ENCODE measurements around the gene RALY.

RALY gene

GRCh38 chr20:34089175-34089479 is 95.4 kb downstream of the RALY start:
- TF ChIP-seq SPI1 (IDR thresholded peaks at IDR 0.05; ENCODE audit: low read depth, low read length) (no peak), POU2F2 (IDR thresholded peaks at IDR 0.05; ENCODE audit: low read depth, low read length) (no peak), PAX5 (IDR thresholded peaks at IDR 0.05; ENCODE audit: insufficient read depth, low read length, severe bottlenecking) (no peak), POLR2AphosphoS5 (IDR thresholded peaks at IDR 0.05; ENCODE audit: low read depth, low read length) (no peak), POLR2A (IDR thresholded peaks at IDR 0.05; ENCODE audit: low read depth, low read length) (no peak), TAF1 (IDR thresholded peaks at IDR 0.05; ENCODE audit: low read depth, low read length) (no peak)
- DNase-seq (ENCODE audit: insufficient read length, low spot score): no peak
- no peak for FAIRE-seq

DNA sequence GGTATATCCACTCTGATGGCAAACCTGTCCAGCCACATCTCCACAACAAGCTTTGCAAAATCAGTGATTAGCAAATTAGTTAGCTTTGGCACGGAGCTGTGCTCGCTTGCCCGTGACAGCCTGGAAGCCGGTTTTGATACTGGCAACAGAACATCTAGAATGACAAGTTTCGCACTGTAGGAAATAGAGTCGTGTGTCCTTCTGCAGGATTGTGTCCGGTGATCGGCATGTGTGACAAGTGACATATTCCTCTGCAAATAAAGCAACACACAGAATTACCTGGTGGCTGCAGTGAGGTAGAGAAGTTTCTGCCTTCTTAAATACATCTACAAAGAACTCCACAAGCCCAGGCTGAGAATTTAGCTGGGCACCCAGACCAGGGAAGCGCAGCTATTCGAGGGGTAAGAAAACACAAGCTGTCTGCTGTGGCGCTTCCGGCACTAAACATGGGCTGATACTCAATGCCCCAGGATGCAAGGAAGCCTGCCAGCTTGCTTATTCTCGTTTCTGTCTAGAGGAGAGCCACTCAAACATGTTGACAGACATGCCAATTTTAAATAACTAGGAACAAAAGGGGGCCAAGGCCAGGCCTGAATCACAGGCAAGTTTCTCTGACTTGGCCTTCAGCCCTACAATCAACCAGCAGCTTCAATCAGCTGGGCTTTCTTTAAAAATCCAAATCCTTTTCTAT is 96.1 kb downstream of the RALY start:
- DNase-seq (ENCODE audit: insufficient read length, low spot score) (no peak), FAIRE-seq (no peak)
- no peak for TF ChIP-seq POLR2AphosphoS5 (IDR thresholded peaks at IDR 0.05; ENCODE audit: low read depth, low read length)
- no peak for TF ChIP-seq SPI1 (IDR thresholded peaks at IDR 0.05; ENCODE audit: low read depth, low read length)

- FAIRE-seq: no peak
- no peak; the same call in 1 of the 2 replicates for TF ChIP-seq POLR2AphosphoS5 (IDR thresholded peaks at IDR 0.05; ENCODE audit: low read depth, low read length)
- no peak for TF ChIP-seq POU2F2 (IDR thresholded peaks at IDR 0.05; ENCODE audit: low read depth, low read length)
- no peak for TF ChIP-seq PAX5 (IDR thresholded peaks at IDR 0.05; ENCODE audit: insufficient read depth, low read length, severe bottlenecking)
- DNase-seq (ENCODE audit: insufficient read length, low spot score): no peak
Measured at GRCh38 chr20:34090645-34091044, 96.9 kb downstream of the RALY start.

GRCh38 chr20:34091637-34092200 is 98.0 kb downstream of the RALY start:
- DNase-seq (ENCODE audit: insufficient read length, low spot score) (no peak), FAIRE-seq (no peak)
- TF ChIP-seq POU2F2 (IDR thresholded peaks at IDR 0.05; ENCODE audit: low read depth, low read length) (no peak), PAX5 (IDR thresholded peaks at IDR 0.05; ENCODE audit: insufficient read depth, low read length, severe bottlenecking) (no peak)

DNA sequence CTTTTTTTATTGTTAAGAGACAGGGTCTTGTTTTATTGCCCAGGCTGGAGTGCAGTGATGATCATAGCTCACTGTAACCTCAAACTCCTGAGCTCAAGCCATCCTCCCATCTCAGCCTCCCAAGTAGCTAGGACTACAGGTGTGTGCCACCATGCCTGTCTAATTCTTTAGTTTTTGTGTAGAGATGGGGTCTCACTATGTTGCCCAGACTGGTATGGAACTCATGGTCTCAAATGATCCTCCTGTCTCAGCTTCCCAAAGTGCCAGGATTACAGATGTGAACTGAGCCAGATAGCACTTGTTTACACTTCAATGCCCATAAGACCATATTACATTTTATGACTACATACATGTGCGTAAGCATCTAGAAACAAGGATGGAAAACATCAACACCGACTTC is 100.2 kb downstream of the RALY start:
- DNase-seq (ENCODE audit: insufficient read length, low spot score) (no peak), FAIRE-seq (no peak)
- TF ChIP-seq SPI1 (IDR thresholded peaks at IDR 0.05; ENCODE audit: low read depth, low read length): no peak

DNA sequence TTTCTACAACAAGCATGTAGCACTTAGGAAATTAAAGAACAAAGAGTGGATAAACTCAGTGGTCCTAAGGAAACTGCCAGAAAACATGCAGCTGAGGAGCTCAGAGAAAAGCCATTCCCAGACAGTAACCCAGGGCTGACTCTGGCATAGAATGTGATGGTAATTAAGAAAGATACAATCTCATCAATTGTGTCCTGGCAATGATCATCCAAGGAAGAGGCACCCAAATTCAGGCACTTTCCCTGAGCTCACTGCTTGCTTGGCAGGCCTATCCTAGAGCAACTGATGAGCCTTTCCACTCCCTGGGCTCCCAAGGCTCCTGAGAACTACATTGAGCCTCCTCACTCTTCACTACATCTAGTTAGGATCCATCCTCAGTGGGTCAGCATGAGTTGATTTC is 102.1 kb downstream of the RALY start:
- DNase-seq (ENCODE audit: insufficient read length, low spot score) (no peak), FAIRE-seq (no peak)
- no peak for TF ChIP-seq POLR2AphosphoS5 (IDR thresholded peaks at IDR 0.05; ENCODE audit: low read depth, low read length)
- no peak for TF ChIP-seq SPI1 (IDR thresholded peaks at IDR 0.05; ENCODE audit: low read depth, low read length)
- no peak for TF ChIP-seq POU2F2 (IDR thresholded peaks at IDR 0.05; ENCODE audit: low read depth, low read length)

DNA sequence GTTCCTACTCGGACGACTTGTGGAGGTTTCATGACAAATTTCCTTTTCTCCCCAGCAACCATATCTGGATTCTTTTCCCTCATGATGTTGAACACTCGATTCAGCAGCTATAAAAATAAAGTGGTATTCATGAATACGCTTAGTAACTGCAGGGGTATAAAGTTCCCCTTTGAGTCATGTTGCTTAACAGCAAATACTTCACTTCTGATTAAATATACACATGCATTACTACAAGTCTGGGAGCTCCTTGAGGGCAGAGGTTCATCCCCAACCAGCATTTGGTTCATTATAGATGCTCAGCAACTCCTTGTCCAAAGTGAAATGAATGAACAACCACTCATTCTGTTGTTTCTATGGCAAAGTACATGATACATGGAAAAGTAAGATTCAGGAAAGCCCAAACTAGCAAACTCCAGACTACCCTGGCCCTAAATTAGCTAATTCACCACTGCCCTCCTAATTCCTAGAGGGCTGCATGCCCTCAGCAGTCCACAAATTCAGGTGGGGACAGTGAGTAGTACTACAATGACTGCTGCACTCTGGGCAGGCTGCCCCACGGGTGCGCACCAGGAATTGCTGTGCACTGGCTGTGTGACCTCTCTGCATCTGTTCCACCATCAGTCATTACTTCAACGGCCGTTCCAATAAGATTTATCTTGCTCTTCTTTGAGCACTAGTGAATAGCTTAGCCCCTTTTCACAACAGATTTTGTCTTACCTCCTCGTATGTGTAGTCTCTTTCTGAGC is 103.2 kb downstream of the RALY start:
- FAIRE-seq: no peak
- DNase-seq (ENCODE audit: insufficient read length, low spot score): no peak
- TF ChIP-seq POU2F2 (IDR thresholded peaks at IDR 0.05; ENCODE audit: low read depth, low read length): no peak
- no peak for TF ChIP-seq PAX5 (IDR thresholded peaks at IDR 0.05; ENCODE audit: insufficient read depth, low read length, severe bottlenecking)
- no peak for TF ChIP-seq POLR2A (IDR thresholded peaks at IDR 0.05; ENCODE audit: low read depth, low read length)
- TF ChIP-seq TAF1 (IDR thresholded peaks at IDR 0.05; ENCODE audit: low read depth, low read length): no peak
- TF ChIP-seq POLR2AphosphoS5 (IDR thresholded peaks at IDR 0.05; ENCODE audit: low read depth, low read length): no peak
- TF ChIP-seq SPI1 (IDR thresholded peaks at IDR 0.05; ENCODE audit: low read depth, low read length): no peak

DNA sequence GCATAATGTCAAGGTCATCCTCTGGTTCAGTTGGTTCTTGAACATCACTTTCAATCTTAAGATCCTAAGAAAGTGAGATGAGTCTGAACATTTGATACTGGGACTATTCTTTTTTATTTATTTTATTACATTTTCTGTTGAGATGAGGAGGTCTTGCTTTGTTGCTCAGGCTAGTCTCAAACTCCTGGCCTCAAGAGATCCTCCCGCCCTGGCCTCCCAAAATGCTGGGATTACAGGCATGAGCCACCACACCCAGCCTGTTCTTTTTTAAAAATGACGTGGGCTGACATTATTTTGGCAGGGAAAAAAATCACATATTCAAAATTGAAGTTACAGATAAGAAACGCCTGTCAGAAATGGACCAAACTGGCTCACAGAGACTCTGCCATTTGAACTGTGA is 104.9 kb downstream of the RALY start:
- no peak for FAIRE-seq
- no peak for DNase-seq (ENCODE audit: insufficient read length, low spot score)
- no peak for TF ChIP-seq POU2F2 (IDR thresholded peaks at IDR 0.05; ENCODE audit: low read depth, low read length)
- TF ChIP-seq POLR2AphosphoS5 (IDR thresholded peaks at IDR 0.05; ENCODE audit: low read depth, low read length): no peak
- TF ChIP-seq TAF1 (IDR thresholded peaks at IDR 0.05; ENCODE audit: low read depth, low read length): no peak
- TF ChIP-seq SPI1 (IDR thresholded peaks at IDR 0.05; ENCODE audit: low read depth, low read length): no peak
- no peak for TF ChIP-seq PAX5 (IDR thresholded peaks at IDR 0.05; ENCODE audit: insufficient read depth, low read length, severe bottlenecking)
- no peak for TF ChIP-seq POLR2A (IDR thresholded peaks at IDR 0.05; ENCODE audit: low read depth, low read length)

GRCh38 chr20:34099675-34100074 is 106.0 kb downstream of the RALY start:
- TF ChIP-seq PAX5 (IDR thresholded peaks at IDR 0.05; ENCODE audit: insufficient read depth, low read length, severe bottlenecking) (no peak), POLR2A (IDR thresholded peaks at IDR 0.05; ENCODE audit: low read depth, low read length) (0 out of 2 replicates have a peak, but pooled peaks have one; percentile 30)
- DNase-seq (ENCODE audit: insufficient read length, low spot score): no peak

DNA sequence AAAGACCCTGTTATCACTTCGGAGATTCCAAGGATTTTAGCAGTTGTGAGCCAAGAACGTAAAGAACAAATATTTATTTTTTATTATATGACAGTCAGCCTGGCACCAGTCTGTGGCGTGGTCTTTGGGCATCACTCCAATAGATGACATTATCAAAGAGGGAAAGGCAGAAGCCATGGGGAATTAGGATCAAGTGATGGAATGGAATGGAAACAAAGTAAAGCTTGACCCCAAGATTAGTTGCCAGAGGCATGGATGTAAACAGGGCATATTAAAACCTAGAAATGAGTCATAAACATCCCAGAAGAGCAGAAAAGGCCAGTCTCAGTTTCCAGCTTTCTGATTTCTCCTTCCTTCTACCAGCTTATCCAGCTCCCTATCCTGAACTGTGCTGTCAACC is 106.9 kb downstream of the RALY start:
- TF ChIP-seq SPI1 (IDR thresholded peaks at IDR 0.05; ENCODE audit: low read depth, low read length): no peak
- no peak for DNase-seq (ENCODE audit: insufficient read length, low spot score)
- FAIRE-seq: no peak

More at GRCh38 chr20:34099675-34100074, 106.0 kb downstream of the RALY start:
- no peak for FAIRE-seq

DNA sequence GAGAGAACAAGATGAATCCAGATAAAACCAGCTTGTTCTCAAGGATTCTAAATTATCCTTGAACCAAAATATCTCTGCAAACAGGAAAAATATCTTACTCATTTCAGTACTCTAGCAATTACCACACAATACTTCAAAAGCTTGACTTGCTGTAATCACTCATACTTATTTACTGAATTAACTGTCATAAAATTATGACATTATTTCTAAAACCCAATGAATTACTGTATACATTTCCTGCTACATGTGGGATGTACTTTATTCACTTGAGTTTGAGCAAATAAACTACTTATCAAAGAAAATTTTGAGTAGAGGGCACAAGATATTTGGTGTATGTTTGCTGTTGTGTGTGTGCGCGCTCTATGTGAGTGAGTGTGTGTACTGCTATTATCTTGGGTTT is 108.6 kb downstream of the RALY start:
- no peak for TF ChIP-seq POLR2A (IDR thresholded peaks at IDR 0.05; ENCODE audit: low read depth, low read length)
- TF ChIP-seq POU2F2 (IDR thresholded peaks at IDR 0.05; ENCODE audit: low read depth, low read length): no peak
- TF ChIP-seq PAX5 (IDR thresholded peaks at IDR 0.05; ENCODE audit: insufficient read depth, low read length, severe bottlenecking): no peak
- TF ChIP-seq POLR2AphosphoS5 (IDR thresholded peaks at IDR 0.05; ENCODE audit: low read depth, low read length): no peak
- no peak for TF ChIP-seq SPI1 (IDR thresholded peaks at IDR 0.05; ENCODE audit: low read depth, low read length)
- FAIRE-seq (no peak), DNase-seq (ENCODE audit: insufficient read length, low spot score) (no peak)

All from GM12891 (cell line).